ENCODE results near the gene PPP1R12A. TPM values are rescaled to one million over a fixed set of nuclear protein-coding genes. Genes with fewer than 3 reads are reported as not detected.

Gene PPP1R12A
- total RNA-seq, 1 experiment from 2014 or later = 69.9 TPM

DNA sequence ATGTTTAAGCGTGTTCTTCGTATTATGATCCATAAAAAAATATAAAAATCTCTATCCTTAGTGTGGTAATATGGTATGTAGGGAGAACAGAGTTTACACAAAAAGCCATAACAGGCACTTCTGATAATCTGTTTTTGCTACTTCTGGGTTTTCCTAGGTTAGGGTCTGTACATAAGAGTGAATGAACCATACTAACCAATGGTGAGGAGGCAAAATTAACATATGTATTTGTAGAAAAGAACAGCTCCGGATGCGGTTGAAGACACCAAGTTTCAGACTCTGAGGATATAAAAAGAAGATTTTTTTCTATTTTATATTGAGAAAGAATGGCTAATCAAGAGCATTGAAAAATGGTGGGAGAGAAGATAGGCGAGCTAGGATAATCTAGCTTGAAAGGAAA is 40.2 kb upstream of the PPP1R12A start:
- Histone ChIP-seq H3K27ac (no peak overlapping the region), H3K9me3 (ENCODE audit: insufficient read depth, low read depth) (no peaks in the 10 kb centered on the region), H2AFZ (no peak overlapping the region), H3K4me1 (replicated peaks; ENCODE audit: insufficient read depth) (0 out of 2 replicates have a peak, but pooled peaks cover 7% of the 10 kb centered on the region), H3K9me2 (ENCODE audit: insufficient read depth) (no peaks in the 10 kb centered on the region), H3K4me3 (no peak overlapping the region), H3K27me3 (ENCODE audit: insufficient read depth, low read depth) (no peaks in the 10 kb centered on the region), H3K4me2 (no peak overlapping the region), H3F3A (ENCODE audit: insufficient read depth, low read depth) (no peaks in the 10 kb centered on the region), H3K36me3 (ENCODE audit: low read depth) (no peaks in the 10 kb centered on the region), H4K20me1 (ENCODE audit: insufficient read depth) (no peaks in the 10 kb centered on the region), H3K79me2 (ENCODE audit: low read depth) (no peaks in the 10 kb centered on the region)
- POLR2A ChIA-PET (ENCODE audit: unreplicated experiment) = no interaction called here
- no TSS peak for BruUV-seq (replicated peaks)
- CTCF ChIA-PET = no interaction called here
- no peak for DNase-seq
- TF ChIP-seq, protein P1, sequence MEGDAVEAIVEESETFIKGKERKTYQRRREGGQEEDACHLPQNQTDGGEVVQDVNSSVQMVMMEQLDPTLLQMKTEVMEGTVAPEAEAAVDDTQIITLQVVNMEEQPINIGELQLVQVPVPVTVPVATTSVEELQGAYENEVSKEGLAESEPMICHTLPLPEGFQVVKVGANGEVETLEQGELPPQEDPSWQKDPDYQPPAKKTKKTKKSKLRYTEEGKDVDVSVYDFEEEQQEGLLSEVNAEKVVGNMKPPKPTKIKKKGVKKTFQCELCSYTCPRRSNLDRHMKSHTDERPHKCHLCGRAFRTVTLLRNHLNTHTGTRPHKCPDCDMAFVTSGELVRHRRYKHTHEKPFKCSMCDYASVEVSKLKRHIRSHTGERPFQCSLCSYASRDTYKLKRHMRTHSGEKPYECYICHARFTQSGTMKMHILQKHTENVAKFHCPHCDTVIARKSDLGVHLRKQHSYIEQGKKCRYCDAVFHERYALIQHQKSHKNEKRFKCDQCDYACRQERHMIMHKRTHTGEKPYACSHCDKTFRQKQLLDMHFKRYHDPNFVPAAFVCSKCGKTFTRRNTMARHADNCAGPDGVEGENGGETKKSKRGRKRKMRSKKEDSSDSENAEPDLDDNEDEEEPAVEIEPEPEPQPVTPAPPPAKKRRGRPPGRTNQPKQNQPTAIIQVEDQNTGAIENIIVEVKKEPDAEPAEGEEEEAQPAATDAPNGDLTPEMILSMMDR (conservative IDR thresholded peaks at IDR 0.05) = no peak
- no peak for TF ChIP-seq EZH2 (IDR thresholded peaks at IDR 0.05; ENCODE audit: low read depth)
- intact Hi-C loops (cut with micrococcal nuclease; ENCODE audit: unreplicated experiment) = no loop called here

DNA sequence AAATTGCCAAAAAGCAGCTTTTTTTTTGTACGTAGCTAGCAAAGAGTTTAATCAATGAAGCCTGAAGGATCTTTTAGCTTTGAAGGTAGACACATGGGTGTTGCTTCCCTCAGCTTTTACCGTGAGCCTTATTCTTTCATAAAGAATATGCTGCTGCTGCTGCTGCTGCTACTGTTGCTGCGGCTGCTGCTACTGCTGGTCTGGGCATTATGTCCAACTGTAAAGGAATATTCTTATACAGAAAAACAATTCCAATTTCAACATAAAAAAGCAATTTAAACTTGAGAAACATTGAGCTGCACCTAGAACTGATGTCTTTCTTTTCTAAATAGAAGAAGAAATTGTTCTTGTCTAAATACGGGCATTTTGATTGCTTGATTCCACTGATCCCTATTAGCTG is 38.9 kb upstream of the PPP1R12A start:
- DNase-seq = no peak
- no peak overlapping the region for H2AFZ ChIP-seq
- CTCF ChIA-PET = no interaction called here

DNA sequence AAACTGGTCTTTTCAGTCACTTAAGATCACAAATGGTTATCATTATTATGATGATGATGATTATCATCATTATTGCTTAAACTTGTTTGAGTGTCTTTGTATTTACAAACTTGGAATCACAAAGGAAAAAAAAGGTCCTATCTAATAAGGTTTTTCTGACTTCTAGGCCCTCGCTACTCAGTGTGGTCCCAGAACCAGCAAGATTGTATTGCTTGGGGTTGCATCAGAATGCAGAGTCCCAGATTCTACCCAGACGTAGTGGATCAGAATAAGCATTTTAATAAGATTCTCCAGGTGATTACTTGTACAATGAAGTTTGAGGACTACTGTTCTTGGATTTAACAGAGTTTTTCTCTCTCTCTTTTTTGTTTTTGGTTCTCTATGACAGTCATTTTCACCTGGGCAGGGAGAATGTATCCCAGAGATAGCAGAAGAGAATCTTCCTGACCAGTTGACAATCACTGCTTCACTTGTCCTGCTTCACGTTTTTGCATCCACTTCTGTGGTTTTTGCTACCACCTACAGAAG is 29.3 kb upstream of the PPP1R12A start:
- no peaks in the 10 kb centered on the region for H3K9me2 ChIP-seq (ENCODE audit: insufficient read depth)
- H3K4me2 ChIP-seq = no peak overlapping the region
- no peaks in the 10 kb centered on the region for H3K4me1 ChIP-seq (replicated peaks; ENCODE audit: insufficient read depth)
- no peak for TF ChIP-seq EZH2 (IDR thresholded peaks at IDR 0.05; ENCODE audit: low read depth)
- TF ChIP-seq, protein P1 (conservative IDR thresholded peaks at IDR 0.05) = no peak
- no peaks in the 10 kb centered on the region for H3K36me3 ChIP-seq (ENCODE audit: low read depth)
- no peak overlapping the region for H3K4me3 ChIP-seq
- BruUV-seq (replicated peaks) = no TSS peak
- H3F3A ChIP-seq (ENCODE audit: insufficient read depth, low read depth) = no peaks in the 10 kb centered on the region
- H3K79me2 ChIP-seq (ENCODE audit: low read depth) = no peaks in the 10 kb centered on the region
- H4K20me1 ChIP-seq (ENCODE audit: insufficient read depth) = no peaks in the 10 kb centered on the region
- H3K9me3 ChIP-seq (ENCODE audit: insufficient read depth, low read depth) = no peaks in the 10 kb centered on the region
- POLR2A ChIA-PET (ENCODE audit: unreplicated experiment) = no interaction called here
- DNase-seq = no peak
- H2AFZ ChIP-seq = no peak overlapping the region
- CTCF ChIA-PET = interaction anchor here (0.6 kb wide), 1 partner anchor 115 kb away, joined by 3 read pairs; no protein-coding TSS in a partner anchor
- H3K27ac ChIP-seq = no peak overlapping the region
- intact Hi-C loops (cut with micrococcal nuclease; ENCODE audit: unreplicated experiment) = no loop called here
- no peaks in the 10 kb centered on the region for H3K27me3 ChIP-seq (ENCODE audit: insufficient read depth, low read depth)

More for the DNA sequence above, 38.9 kb upstream of the PPP1R12A start:
- H3K79me2 ChIP-seq (ENCODE audit: low read depth) = no peaks in the 10 kb centered on the region
- H3K4me1 ChIP-seq (replicated peaks; ENCODE audit: insufficient read depth) = 0 out of 2 replicates have a peak, but pooled peaks cover 7% of the 10 kb centered on the region
- no peaks in the 10 kb centered on the region for H4K20me1 ChIP-seq (ENCODE audit: insufficient read depth)
- TF ChIP-seq EZH2 (IDR thresholded peaks at IDR 0.05; ENCODE audit: low read depth) = no peak
- TF ChIP-seq, protein P1 (conservative IDR thresholded peaks at IDR 0.05) = no peak
- POLR2A ChIA-PET (ENCODE audit: unreplicated experiment) = no interaction called here
- H3K27me3 ChIP-seq (ENCODE audit: insufficient read depth, low read depth) = no peaks in the 10 kb centered on the region
- BruUV-seq (replicated peaks) = no TSS peak
- H3F3A ChIP-seq (ENCODE audit: insufficient read depth, low read depth) = no peaks in the 10 kb centered on the region
- intact Hi-C loops (cut with micrococcal nuclease; ENCODE audit: unreplicated experiment) = no loop called here
- no peak overlapping the region for H3K4me3 ChIP-seq
- no peak overlapping the region for H3K27ac ChIP-seq
- H3K9me3 ChIP-seq (ENCODE audit: insufficient read depth, low read depth) = no peaks in the 10 kb centered on the region
- no peaks in the 10 kb centered on the region for H3K36me3 ChIP-seq (ENCODE audit: low read depth)
- H3K9me2 ChIP-seq (ENCODE audit: insufficient read depth) = no peaks in the 10 kb centered on the region
- H3K4me2 ChIP-seq = no peak overlapping the region

Measured in PC-9 (cell line).